GM10266 (cell line): Measurements from ENCODE around the gene TMEM37.
"Not testable (repeated sequence)": the region's sequence is repeated elsewhere in the genome, so short reads cannot be mapped to it uniquely, and the experiment has no call there.

Experiments used
- DNase-seq: peaks from one replicate; pipeline ENCODE4 v3.0.0; 2012; ENCODE audit errors: extremely low spot score
- TF ChIP-seq, protein P1 (sequence below): IDR thresholded peaks from 2 replicates; pipeline ENCODE4 v1.5.1; 2012; ENCODE audit warnings: mild to moderate bottlenecking, low read depth; ENCODE audit not compliant: control insufficient read depth, insufficient read depth; ENCODE audit errors: missing control alignments

The TMEM37 gene

DNA sequence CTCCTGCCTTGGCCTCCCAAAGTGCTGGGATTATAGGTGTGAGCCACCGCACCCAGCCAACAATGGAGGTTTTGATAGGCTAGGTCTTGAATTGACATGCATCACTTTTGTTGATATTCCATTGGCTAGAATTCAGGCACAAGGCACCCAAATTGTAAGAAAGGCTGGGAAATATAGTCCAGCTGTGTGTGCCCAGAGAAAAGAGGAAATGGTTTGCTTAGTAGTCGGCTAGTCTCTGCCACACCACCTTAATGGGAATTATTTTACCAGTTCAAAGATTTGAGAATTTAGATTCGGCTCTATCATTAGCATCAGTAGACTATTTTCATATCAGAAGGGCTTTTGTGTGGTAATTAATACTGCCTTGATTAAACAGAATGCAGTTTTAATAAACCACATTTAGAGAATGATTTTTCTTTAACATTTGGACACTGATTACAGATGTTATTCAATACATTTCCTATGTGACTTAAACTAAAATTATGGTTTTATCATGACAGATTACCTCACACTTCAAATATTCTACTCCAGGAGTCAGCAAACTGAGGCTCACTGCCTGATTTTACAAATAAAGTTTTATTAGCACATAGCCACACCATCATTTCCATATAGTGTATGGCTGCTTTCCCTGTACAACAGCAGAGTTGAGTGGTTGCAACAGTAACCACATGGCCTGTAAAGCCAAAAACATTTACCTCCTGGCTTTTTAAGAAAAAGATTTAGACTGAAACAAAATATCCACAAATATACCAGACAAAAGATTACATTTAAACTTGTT, 37.5 kb upstream of the TMEM37 start:
- TF ChIP-seq, protein P1, sequence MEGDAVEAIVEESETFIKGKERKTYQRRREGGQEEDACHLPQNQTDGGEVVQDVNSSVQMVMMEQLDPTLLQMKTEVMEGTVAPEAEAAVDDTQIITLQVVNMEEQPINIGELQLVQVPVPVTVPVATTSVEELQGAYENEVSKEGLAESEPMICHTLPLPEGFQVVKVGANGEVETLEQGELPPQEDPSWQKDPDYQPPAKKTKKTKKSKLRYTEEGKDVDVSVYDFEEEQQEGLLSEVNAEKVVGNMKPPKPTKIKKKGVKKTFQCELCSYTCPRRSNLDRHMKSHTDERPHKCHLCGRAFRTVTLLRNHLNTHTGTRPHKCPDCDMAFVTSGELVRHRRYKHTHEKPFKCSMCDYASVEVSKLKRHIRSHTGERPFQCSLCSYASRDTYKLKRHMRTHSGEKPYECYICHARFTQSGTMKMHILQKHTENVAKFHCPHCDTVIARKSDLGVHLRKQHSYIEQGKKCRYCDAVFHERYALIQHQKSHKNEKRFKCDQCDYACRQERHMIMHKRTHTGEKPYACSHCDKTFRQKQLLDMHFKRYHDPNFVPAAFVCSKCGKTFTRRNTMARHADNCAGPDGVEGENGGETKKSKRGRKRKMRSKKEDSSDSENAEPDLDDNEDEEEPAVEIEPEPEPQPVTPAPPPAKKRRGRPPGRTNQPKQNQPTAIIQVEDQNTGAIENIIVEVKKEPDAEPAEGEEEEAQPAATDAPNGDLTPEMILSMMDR: no peak
- no peak for DNase-seq

DNA sequence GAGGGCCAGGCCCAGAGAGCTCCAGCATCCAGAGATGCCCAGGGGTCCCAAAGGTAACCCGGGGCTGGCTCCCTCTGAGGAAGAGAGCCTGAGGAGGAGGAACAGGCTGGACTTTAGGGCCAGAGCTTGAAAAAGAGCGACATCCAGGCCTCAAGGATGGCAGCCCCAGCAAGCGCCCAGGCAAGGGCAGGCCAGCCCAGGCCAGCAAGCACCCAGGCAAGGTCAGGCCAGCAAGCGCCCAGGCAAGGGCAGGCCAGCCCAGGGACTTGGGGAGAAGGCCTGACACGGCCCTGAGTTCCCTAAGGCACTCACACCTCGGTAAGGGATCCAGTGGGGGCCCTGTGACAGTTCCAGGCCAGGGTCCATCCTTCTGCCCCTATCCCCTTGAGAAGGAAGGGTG, 34.5 kb upstream of the TMEM37 start:
- TF ChIP-seq, protein P1: no peak
- DNase-seq: no peak

DNA sequence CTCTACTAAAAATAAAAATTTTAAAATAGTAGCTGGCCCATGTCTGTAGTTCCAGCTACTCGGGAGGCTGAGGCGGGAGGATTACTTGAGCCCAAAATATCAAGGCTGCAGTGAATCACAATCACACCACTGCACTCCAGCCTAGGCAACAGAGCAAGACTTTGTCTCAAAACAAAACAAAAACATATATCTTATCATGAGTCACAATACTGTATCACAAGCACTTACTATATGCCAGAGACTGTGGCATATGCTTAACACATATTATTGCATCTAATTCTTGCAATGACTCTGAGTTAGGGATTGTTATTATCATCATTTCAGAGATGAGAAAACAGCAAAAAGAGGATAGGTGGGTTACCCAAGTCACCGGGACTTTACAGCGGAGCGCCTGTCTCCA, 29.5 kb upstream of the TMEM37 start:
- TF ChIP-seq, protein P1: no peak
- DNase-seq: no peak

DNA sequence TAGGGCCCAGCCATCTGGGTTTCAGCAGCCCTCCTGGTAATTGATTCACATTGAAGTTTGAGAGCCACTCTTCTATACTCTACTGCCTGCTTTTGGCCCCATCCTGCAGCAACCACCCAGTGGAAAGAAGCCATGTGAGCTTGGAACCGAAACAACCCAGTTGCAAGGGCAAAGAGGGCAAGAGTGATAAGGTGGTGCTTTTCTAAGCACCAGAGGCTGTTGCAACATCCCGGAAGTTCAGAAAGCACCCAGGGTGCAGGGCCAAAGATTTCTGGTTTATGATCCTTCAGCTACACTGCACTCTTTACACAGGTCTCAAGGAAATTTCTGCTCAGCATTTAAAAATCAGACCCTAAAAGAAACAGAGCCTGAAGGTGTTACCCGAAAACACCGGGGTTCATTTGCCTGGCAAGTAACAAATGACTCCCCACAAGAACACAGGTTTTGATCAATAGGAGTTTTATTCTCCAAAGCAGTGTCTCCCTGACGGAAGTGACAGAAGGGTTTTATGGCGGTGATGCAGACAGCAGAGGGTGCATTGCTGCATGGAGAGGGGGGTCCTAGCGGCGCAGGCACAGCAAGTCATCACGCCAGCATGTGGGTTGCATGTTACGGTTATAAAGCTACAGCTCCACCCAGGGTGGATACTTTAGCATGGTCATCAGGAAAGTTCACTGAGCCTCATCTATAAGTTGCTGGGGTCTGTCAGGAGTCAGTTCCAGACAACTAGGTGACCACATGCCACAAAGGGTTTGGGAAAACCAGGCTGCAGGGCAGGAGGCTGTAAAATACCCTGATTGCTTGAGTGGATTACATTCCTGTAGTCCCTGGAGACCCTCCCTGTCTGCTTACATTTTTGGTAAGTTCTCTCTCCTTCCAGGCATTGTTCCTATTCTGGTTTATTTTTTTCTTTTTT, 28.8 kb upstream of the TMEM37 start:
- TF ChIP-seq, protein P1: no peak
- DNase-seq: no peak

DNA sequence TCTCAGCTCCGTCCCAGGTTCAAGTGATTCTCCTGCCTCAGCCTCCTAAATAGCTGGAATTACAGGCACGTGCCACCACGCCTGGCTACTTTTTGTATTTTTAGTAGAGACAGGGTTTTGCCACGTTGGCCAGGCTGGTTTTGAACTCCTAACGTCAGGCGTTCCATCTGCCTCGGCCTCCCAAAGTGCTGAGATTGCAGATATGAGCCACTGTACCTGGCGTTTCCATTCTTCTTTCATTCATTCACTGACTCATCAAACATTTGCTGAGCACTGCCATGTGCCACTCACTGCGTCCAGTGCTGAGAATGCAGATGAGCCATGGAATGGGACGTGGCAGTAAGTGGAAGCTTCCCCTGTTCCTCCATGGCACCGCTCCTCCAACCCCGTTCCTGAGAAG, 28.0 kb upstream of the TMEM37 start:
- not testable (repeated sequence) for DNase-seq

DNA sequence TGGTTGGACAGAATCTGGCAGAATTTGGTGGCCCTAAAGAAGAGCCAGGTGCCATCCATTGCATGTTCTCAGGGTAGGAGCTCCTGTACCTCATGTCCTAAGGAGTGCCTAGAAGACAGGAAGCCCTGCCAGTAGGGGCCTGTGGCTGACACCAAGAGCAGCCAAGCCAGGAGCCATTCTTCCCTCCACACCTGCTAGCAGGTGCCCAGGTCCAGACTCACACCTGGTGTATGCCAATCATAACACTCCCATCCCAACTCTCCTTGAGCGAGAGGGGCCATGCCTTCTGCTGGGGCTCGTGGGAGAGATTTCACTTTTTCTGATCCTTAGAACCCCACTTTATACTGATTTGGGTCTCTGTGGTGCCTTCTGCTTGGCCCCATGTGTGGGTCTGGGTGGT, 26.5 kb upstream of the TMEM37 start:
- no peak for DNase-seq
- TF ChIP-seq, protein P1: no peak

DNA sequence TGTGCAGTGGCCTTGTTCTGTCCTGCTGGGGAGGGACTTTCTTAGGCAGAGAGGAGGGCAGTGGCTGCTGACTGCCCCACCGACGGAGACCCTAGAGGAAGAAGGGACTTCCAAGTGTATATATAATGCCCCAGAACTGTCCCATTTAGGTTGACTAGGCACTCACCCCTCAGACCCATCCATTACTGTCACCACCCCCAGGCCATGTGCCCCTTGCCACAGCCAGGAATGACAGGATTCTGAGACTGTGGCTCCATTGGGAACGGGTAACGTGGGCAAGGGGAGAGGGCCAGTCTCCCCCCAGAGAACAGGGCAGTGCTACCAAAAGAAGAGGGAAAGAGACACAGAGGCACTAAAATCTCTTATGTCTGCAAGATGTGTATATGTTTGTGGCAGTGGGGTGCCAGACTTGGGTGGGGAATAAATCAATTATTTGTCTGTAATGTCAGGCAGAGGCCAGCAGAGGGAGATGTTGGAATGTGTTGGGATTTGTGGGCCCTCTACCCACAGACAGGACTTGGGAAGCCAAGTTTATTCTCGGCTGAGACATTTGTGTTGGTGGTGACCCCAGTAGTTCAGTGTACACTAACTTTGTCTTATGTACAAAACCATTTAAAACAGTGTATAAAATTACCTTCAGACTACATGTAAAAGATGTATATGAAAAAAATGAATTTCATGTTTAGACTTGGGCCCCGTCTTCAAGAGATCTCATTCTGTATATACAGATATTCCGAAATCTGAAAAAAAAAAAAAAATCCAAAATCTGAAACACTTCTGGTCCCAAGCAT, 24.0 kb upstream of the TMEM37 start:
- TF ChIP-seq, protein P1: peak; percentile 84
- peak; percentile 67 for DNase-seq
